ENCODE measurements around the gene RPL22.

RPL22 gene

GRCh38 chr1:6150006-6150938 is 49.1 kb downstream of the RPL22 start:
- no peak for DNase-seq

GRCh38 chr1:6149597-6149996 is 49.8 kb downstream of the RPL22 start:
- DNase-seq, result no peak

- DNase-seq, result peak; percentile 41
Observed at GRCh38 chr1:6148497-6149241, 50.7 kb downstream of the RPL22 start.

GRCh38 chr1:6145864-6146410 is 53.5 kb downstream of the RPL22 start:
- DNase-seq, result no peak

- no peak for DNase-seq
Observed at GRCh38 chr1:6145396-6145750, 54.0 kb downstream of the RPL22 start.

GRCh38 chr1:6144647-6145395 is 54.6 kb downstream of the RPL22 start:
- DNase-seq, result no peak

- no peak for DNase-seq
Observed at GRCh38 chr1:6144175-6144574, 55.2 kb downstream of the RPL22 start.

- DNase-seq, result peak; percentile 52
Observed at GRCh38 chr1:6143395-6143794, 56.0 kb downstream of the RPL22 start.

GRCh38 chr1:6142734-6143133 is 56.7 kb downstream of the RPL22 start:
- DNase-seq, result peak; percentile 30

GRCh38 chr1:6142036-6142621 is 57.3 kb downstream of the RPL22 start:
- no peak for DNase-seq

- no peak for DNase-seq
Observed at GRCh38 chr1:6141592-6141991, 57.8 kb downstream of the RPL22 start.

- DNase-seq, result no peak
Observed at GRCh38 chr1:6140413-6140812, 59.0 kb downstream of the RPL22 start.

- DNase-seq, result no peak
Observed at GRCh38 chr1:6137758-6138157, 61.6 kb downstream of the RPL22 start.

GRCh38 chr1:6136516-6137220 is 62.7 kb downstream of the RPL22 start:
- DNase-seq, result no peak

Measured in NCI-H226 (cell line).